BLaER1 treated with 17β-estradiol and CSF1 and Interleukin-3, amounts not matched to agents 10 nM and 100 nM (cell line): ENCODE measurements around the gene AKAP1.
A peak's percentile ranks its signal among the peaks of the same experiment; 100 is the strongest.

Source experiments
- H3K27ac ChIP-seq, 11 experiments: shearing (Covaris generic); formaldehyde crosslinking; 2 replicates each; pipeline ENCODE4 v1.8.1; 2022
- H3K27me3 ChIP-seq, 11 experiments: shearing (Covaris generic); formaldehyde crosslinking; 2 replicates each; pipeline ENCODE4 v1.8.1; 2022
- H3K36me3 ChIP-seq, 11 experiments: shearing (Covaris generic); formaldehyde crosslinking; 2 replicates each; pipeline ENCODE4 v1.8.1; 2022
- H3K4me1 ChIP-seq, 10 experiments: shearing (Covaris generic); formaldehyde crosslinking; 2 replicates each; pipeline ENCODE4 v1.8.1; 2022
- H3K4me2 ChIP-seq, 11 experiments: shearing (Covaris generic); formaldehyde crosslinking; 2 replicates each; pipeline ENCODE4 v1.8.1; 2022
- H3K4me3 ChIP-seq, 10 experiments: shearing (Covaris generic); formaldehyde crosslinking; 2 replicates each; pipeline ENCODE4 v1.8.1; 2022
- H3K9ac ChIP-seq, 11 experiments: shearing (Covaris generic); formaldehyde crosslinking; 2 replicates each; pipeline ENCODE4 v1.8.1; 2022
- H3K9me3 ChIP-seq, 11 experiments: shearing (Covaris generic); formaldehyde crosslinking; replicated peaks in 1 of 11; 2 replicates each; pipeline ENCODE4 v1.8.1; 2022
- H4K20me1 ChIP-seq, 11 experiments: shearing (Covaris generic); formaldehyde crosslinking; 2 replicates each; pipeline ENCODE4 v1.8.1; 2022
- Cebpa-rat ChIP-seq, 11 experiments: shearing (Covaris generic); IDR thresholded peaks; 2 replicates each; pipeline ENCODE4 v1.8.1; 2022

The AKAP1 gene

DNA sequence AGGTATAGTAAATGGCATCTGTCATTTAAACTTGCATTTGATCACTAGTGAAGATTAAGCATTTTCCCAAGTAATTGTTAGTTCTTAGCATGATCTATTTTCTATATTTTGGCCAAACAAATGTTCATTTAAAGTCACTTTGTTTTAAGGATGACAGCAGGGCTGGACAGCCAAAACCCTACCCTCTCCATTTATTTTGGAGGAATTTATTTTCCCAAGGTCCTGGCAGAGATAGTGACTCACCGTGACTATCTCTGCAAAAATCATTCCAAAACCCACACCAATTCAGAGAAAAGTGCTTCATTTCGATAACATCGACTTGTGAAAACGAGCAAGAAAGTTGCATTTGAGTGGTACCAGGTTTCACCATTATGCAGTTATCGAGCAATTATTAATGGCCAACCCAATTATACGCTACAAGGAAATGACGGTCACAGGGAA is 665 bp upstream of the AKAP1 start:
- Histone ChIP-seq H3K4me3 (peak overlapping the region; percentile 80 to 97 (median 90)), H3K4me1 (peaks cover 47 to 56% (median 52%) of the 10 kb centered on the region in 10 experiments), H3K9ac (peak overlapping the region; percentile 91 to 97 (median 94)), H3K27ac (peak overlapping the region; percentile 88 to 98 (median 93)), H3K9me3 (no peaks in the 10 kb centered on the region), H3K36me3 (peaks cover 0 to 13% (median 0%) of the 10 kb centered on the region in 11 experiments; a peak in 3 of 22 replicates), H3K4me2 (peak overlapping the region; percentile 76 to 88 (median 82)), H3K27me3 (no peaks in the 10 kb centered on the region), H4K20me1 (peaks cover 0 to 41% (median 35%) of the 10 kb centered on the region in 11 experiments; a peak in 20 of 22 replicates)
- no peak for TF ChIP-seq Cebpa-rat (IDR thresholded peaks at IDR 0.05)

DNA sequence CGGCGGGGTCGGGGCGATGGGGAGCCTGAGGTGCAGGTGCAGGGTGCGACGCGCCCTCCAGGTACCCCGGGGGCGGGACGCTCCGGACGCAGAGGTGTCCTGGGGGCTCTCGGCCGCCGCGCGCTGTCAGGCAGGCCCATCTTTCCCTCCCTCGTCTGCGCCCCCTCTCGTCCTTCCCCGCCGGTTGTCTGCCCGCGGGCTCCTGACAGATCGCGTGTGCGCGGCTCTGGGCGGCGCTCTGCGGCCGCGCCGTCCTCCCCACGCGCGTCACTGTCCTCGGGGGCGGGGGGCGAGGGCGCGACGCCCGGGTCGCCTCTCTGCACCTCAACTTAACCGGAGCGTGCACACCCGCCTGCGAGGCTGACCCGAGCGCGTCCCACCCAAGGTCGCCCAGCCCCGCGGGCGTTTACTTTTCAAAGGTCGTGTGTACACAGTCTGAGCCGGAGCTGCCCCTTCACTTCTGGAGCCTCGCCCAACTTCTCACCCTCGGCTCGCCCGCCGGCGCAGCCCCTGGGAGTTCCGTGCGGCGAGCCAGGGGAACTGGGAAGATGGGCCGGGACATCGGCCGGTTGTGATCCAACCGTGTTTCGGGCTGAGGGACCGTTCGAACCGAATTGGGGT is 512 bp downstream of the AKAP1 start:
- TF ChIP-seq Cebpa-rat (IDR thresholded peaks at IDR 0.05), result no peak
- peak overlapping the region; percentile 80 to 97 (median 90) for H3K4me3 ChIP-seq
- peak overlapping the region; percentile 89 to 99 (median 98) for H3K4me2 ChIP-seq
- H3K27me3 ChIP-seq, result no peaks in the 10 kb centered on the region
- peaks cover 0 to 17% (median 0%) of the 10 kb centered on the region in 11 experiments; a peak in 4 of 22 replicates for H3K36me3 ChIP-seq
- H3K27ac ChIP-seq, result peak overlapping the region; percentile 15 to 98 (median 93); a peak in 21 of 22 replicates
- H4K20me1 ChIP-seq, result peaks cover 0 to 53% (median 46%) of the 10 kb centered on the region in 11 experiments; a peak in 21 of 22 replicates
- H3K9ac ChIP-seq, result peak overlapping the region; percentile 91 to 97 (median 94)
- H3K9me3 ChIP-seq, result no peaks in the 10 kb centered on the region
- peaks cover 54 to 67% (median 59%) of the 10 kb centered on the region in 10 experiments for H3K4me1 ChIP-seq

DNA sequence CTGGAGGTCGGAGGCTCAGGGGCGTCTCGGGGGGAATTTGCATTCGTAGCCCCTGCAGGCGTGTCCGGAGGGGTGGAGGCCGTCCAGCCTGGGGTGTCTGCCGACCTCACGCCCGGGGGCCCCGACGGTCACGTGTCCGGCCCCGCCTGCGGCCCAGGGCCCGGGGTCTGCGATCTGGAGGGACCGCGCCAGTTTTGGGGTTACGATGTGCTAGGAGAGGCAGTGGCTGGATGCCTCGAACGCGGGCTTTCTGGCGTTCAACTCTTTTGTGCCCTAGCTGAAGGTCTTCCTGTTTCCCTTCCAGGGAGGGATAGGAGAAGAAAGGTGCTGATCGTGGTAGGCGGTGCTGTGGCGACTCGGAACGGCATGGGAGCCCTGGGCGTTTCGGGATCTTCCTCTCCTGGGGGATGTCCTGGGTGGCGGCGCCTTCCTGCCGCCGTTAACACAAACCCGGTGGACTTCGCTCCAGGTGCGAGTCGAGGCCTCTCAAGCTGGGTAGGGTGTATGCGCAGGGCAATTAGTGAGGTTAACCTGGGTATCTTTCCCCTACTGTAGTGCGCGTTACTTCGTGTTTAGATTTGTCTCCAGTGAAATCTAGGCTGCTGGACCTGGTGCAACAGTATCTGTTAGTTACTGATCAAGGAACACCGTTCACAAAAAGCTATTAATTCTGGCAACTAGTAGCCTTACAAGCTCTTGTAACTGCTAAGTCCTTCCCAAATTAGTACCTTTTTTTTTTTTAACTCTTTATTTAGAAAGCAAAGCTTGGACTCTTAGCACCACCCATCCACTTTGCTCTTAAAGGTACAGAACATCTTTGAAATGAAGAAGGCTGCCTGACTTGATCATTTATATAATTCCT is 1.3 kb downstream of the AKAP1 start:
- peaks cover 0 to 17% (median 0%) of the 10 kb centered on the region in 11 experiments; a peak in 4 of 22 replicates for H3K36me3 ChIP-seq
- H3K27ac ChIP-seq, result peak overlapping the region; percentile 15 to 98 (median 93); a peak in 21 of 22 replicates
- peak overlapping the region; percentile 80 to 97 (median 90) for H3K4me3 ChIP-seq
- peaks cover 7 to 60% (median 53%) of the 10 kb centered on the region in 11 experiments; a peak in 21 of 22 replicates for H4K20me1 ChIP-seq
- no peaks in the 10 kb centered on the region for H3K9me3 ChIP-seq
- TF ChIP-seq Cebpa-rat (IDR thresholded peaks at IDR 0.05), result no peak
- peak overlapping the region; percentile 89 to 99 (median 98) for H3K4me2 ChIP-seq
- H3K4me1 ChIP-seq, result peaks cover 61 to 75% (median 66%) of the 10 kb centered on the region in 10 experiments
- H3K9ac ChIP-seq, result peak overlapping the region; percentile 91 to 97 (median 94)
- no peaks in the 10 kb centered on the region for H3K27me3 ChIP-seq

DNA sequence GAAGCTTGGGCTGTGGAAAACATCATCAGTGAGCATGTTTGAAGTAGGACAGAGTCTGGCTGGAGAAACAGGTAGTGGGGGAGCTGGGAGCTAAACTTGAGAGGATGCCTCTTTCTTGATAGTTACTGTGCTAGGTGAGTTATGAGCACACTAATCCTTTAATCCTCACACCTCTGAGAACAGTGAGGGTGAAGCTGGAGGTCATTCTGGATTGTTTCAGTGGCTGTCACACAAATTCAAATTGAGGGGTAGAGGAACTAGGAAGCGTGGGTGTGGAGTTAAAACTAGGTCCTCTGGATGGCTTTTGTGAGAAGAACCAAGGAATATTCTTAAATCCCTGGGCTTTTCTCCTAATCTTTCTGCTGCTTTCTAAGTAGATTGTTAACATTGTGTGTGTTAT is 3.3 kb downstream of the AKAP1 start:
- Histone ChIP-seq H3K9me3 (no peaks in the 10 kb centered on the region), H3K4me1 (peaks cover 59 to 78% (median 70%) of the 10 kb centered on the region in 10 experiments), H3K4me2 (peak overlapping the region; percentile 24 to 99 (median 97); a peak in 20 of 22 replicates), H3K27me3 (no peaks in the 10 kb centered on the region), H3K36me3 (peaks cover 0 to 24% (median 0%) of the 10 kb centered on the region in 11 experiments; a peak in 7 of 22 replicates), H3K27ac (no peak overlapping the region), H3K9ac (0 out of 22 replicates have a peak overlapping the region, but pooled peaks of 1 of the 11 experiments have one; percentile 12), H4K20me1 (peaks cover 27 to 80% (median 73%) of the 10 kb centered on the region in 11 experiments; a peak in 21 of 22 replicates), H3K4me3 (no peak overlapping the region)
- no peak for TF ChIP-seq Cebpa-rat (IDR thresholded peaks at IDR 0.05)

DNA sequence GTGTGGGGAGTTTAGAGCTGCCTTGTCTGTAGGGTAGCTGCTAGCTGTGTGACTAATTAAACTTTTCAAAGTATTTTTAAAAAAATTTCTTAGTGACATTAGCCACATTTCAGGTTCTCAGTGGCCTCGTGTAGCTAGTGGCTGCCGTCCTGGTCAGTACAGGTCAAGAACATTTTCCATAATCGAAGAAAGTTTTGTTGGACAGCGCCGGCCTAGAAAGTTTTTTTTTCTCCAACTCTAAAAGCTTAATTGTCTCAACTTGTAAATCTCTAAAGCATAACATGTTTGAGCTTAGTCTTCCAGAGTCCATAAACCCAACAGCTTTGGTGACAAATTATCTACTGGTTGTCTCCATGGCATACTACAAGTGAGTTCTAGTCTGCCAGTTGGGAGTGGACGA is 4.3 kb downstream of the AKAP1 start:
- peaks cover 30 to 91% (median 83%) of the 10 kb centered on the region in 11 experiments; a peak in 21 of 22 replicates for H4K20me1 ChIP-seq
- H3K4me2 ChIP-seq, result peak overlapping the region in 6 of 11 experiments; percentile 17 to 97 (median 20); a peak in 5 of 22 replicates

DNA sequence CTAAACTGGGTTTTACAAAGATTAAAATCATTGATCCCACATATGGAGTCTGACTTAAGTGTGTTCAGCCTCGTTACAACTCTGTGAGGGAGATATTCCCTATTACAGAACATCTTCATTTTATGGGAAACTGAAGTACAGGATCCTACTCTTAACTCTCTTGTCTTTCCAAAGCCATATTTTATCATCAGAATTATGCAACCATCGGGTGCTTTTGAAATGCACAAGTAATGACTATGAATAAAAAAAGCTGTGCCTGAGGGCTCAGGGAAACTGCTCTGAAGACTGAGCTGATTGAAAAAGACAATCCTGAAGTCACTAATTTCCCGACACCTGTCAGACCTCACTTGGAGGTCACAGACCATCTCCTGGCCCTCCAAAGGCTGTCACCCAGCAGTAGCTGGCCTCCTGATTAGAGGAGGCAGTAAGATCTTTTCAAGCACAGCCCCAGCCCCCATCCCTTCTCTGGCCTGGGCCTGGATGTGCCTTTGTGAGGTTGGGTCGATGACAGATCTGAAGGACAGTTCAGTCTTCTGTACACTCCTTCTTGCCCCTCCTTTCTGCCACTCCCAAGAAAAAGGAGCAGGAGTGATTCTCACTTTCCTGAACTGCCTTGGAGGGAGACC is 5.6 kb downstream of the AKAP1 start:
- no peak overlapping the region for H3K27ac ChIP-seq
- H3K27me3 ChIP-seq, result no peaks in the 10 kb centered on the region
- H4K20me1 ChIP-seq, result peaks cover 30 to 100% (median 96%) of the 10 kb centered on the region in 11 experiments; a peak in 21 of 22 replicates
- H3K4me1 ChIP-seq, result peaks cover 49 to 67% (median 62%) of the 10 kb centered on the region in 10 experiments
- no peak overlapping the region for H3K4me3 ChIP-seq
- no peaks in the 10 kb centered on the region for H3K9me3 ChIP-seq
- H3K9ac ChIP-seq, result peak overlapping the region in 8 of 11 experiments; percentile 26 to 45 (median 33); a peak in 8 of 22 replicates
- peak overlapping the region; percentile 22 to 57 (median 47); a peak in 19 of 22 replicates for H3K4me2 ChIP-seq
- no peak for TF ChIP-seq Cebpa-rat (IDR thresholded peaks at IDR 0.05)
- H3K36me3 ChIP-seq, result peaks cover 0 to 41% (median 17%) of the 10 kb centered on the region in 11 experiments; a peak in 13 of 22 replicates

More for the DNA sequence above, 4.3 kb downstream of the AKAP1 start:
- H3K4me1 ChIP-seq, result peaks cover 49 to 68% (median 62%) of the 10 kb centered on the region in 10 experiments
- no peaks in the 10 kb centered on the region for H3K9me3 ChIP-seq
- no peak for TF ChIP-seq Cebpa-rat (IDR thresholded peaks at IDR 0.05)
- H3K36me3 ChIP-seq, result peaks cover 0 to 29% (median 5%) of the 10 kb centered on the region in 11 experiments; a peak in 10 of 22 replicates
- H3K4me3 ChIP-seq, result no peak overlapping the region
- H3K27ac ChIP-seq, result no peak overlapping the region
- no peaks in the 10 kb centered on the region for H3K27me3 ChIP-seq
- H3K9ac ChIP-seq, result no peak overlapping the region; a peak in 1 of 22 replicates

DNA sequence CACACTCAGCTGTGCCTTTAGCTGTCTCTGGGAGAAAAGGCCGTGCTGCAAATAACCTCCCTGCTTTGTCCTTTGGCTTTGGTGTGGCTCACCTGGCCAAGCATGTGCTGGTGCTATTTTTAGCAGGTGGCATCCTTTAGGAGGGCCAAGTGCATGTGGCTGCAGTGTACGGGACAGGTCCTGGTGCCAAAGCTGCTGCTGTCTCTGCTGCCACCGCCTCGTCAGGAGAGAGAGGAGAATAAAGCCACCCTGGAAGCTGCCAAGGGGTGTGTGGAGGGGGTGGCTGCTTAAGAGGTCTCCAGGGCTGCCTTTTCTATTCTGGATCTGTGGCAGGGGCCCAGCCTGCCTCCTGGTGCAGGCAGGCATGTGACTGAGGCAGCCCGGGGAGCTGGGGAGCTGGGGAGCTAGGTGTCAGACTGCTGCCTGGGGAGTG is 6.2 kb downstream of the AKAP1 start:
- Histone ChIP-seq H3K27me3 (no peaks in the 10 kb centered on the region), H3K4me1 (peaks cover 49 to 67% (median 62%) of the 10 kb centered on the region in 10 experiments), H3K4me3 (no peak overlapping the region), H3K9ac (peak overlapping the region in 7 of 11 experiments; percentile 26 to 45 (median 38); a peak in 8 of 22 replicates), H3K9me3 (no peaks in the 10 kb centered on the region), H4K20me1 (peaks cover 30 to 100% (median 100%) of the 10 kb centered on the region in 11 experiments; a peak in 21 of 22 replicates), H3K36me3 (peaks cover 0 to 47% (median 22%) of the 10 kb centered on the region in 11 experiments; a peak in 16 of 22 replicates), H3K27ac (no peak overlapping the region), H3K4me2 (peak overlapping the region; percentile 22 to 57 (median 47); a peak in 20 of 22 replicates)
- no peak for TF ChIP-seq Cebpa-rat (IDR thresholded peaks at IDR 0.05)

DNA sequence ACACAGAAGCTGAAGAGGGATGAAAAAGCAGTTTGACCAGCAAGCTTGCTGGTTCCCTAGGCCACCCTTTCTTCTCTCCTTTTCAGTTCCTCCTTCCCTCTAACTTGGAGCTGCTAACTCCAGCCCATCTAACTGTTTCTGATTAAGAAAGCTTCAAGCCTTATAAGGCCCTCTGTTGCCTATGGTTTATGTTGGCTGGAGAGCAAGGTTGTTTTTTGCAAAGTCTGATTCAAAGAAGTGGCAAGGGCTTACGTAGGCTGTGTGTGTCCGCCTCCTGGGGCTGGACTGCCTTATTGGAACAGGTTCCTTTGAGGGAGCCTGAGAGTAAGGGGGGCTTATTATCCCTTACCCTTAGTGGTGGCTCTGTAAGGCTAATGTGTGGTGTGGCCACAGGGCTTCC is 7.1 kb downstream of the AKAP1 start:
- Histone ChIP-seq H3K36me3 (peaks cover 0 to 55% (median 31%) of the 10 kb centered on the region in 11 experiments; a peak in 17 of 22 replicates), H3K27ac (no peak overlapping the region), H3K4me1 (peaks cover 43 to 66% (median 54%) of the 10 kb centered on the region in 10 experiments), H3K9ac (no peak overlapping the region), H4K20me1 (peaks cover 30 to 100% (median 100%) of the 10 kb centered on the region in 11 experiments; a peak in 21 of 22 replicates), H3K4me3 (no peak overlapping the region), H3K27me3 (no peaks in the 10 kb centered on the region), H3K9me3 (no peaks in the 10 kb centered on the region), H3K4me2 (peak overlapping the region in 8 of 11 experiments; percentile 34 to 57 (median 43); a peak in 12 of 22 replicates)
- TF ChIP-seq Cebpa-rat (IDR thresholded peaks at IDR 0.05), result no peak
